COLO829 (cell line): ENCODE results near the gene COL18A1.

Experiments
- DNase-seq: peaks from one replicate; pipeline ENCODE4 v3.0.0; 2012; ENCODE audit warnings: low spot score

Gene COL18A1

DNA sequence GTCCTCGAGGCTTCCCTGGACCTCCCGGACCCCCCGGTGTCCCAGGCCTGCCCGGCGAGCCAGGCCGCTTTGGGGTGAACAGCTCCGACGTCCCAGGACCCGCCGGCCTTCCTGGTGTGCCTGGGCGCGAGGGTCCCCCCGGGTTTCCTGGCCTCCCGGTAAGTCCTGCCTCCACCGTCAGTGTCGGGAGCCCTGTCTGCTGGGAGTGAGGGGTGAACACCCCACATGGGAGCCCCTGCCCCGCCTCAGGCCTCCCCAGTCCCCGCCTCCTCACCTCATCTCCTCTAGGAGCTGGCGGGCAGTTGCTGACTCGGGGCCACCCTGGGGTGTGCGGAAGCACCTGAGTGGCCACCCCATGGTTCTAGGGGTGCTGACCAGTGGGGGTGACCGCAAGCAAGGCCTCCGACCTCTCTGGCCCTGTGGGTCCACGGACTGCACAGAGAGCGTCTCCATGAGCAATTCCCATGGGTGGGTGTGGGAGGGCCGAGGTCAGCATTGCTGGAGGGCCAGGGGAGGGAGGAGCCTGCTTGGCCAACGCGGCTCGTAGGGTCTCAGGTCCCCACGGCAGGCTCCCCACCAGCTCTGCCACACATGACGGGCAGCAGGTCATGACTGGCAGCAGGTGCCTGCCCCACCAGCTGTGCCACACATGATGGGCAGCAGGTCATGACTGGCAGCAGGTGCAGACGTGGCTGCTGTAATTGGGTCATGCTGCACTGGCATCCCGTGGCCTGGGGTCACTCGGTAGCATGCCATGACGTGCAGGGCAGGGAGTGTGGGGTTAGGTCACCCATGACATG is 75.9 kb downstream of the COL18A1 start:
- DNase-seq, result no peak

DNA sequence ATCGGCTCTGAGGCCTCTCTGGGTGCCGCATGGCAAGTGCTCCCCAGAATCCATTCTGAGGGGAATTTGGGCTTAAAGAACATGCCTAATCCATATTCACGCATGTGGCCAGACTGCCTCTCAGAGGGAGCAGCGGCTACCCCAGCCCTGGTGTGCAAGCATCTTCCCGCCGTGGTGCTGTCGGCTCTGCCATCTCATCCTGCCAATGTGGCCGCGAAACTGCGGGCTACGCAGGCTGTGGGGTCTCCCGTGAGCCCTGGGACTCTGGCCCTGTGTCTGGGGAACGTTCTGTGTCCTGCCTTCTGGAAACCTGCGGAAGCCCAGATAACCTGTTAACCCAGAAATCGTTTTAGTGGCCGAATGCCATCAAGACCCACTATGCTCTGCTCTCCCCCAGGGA is 76.6 kb downstream of the COL18A1 start:
- no peak for DNase-seq

DNA sequence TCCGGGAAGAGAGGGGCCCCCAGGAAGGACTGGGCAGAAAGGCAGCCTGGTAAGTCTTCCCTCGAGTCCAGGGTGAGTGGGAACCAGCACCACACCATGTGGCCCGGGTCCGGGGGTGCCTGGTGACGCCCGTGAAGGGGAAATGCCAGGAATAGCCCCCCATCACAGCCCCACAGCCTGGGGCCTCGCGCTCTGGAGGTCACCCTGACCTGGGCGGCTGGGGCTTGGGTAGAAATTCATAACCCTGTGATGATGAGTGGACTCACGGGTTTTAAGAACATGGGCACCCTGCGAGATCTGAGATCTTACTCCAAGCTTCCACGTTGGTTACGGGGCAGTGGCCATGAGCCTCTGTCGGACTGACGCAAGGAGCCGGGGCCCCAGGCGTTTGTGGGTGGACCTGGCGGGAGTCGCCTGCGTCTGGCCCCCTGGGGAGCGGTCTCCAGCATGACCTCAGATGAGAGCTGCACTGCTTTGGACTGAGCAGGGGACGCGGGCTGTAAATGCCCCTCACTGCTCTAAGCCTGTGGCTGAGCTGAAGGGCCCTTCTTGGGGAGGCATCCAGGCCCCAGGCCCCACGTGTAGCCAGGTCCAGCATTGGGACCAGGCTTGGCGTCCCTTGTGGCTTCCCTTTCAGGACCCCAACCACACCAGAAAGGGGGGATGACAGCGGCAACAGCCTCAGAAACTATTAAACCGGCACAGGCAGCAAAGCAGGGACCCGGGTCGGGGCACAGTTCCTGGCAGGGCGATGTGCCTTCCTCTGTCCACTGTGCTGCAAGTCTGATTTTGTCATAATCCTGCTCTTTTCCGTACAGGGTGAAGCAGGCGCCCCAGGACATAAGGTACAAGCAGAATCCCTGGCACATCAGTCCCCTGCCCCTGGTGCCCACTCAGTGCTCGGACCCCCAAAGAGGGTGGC is 77.3 kb downstream of the COL18A1 start:
- no peak for DNase-seq

GRCh38 chr21:45482899-45483821 is 78.2 kb downstream of the COL18A1 start:
- DNase-seq, result no peak

GRCh38 chr21:45484318-45484717 is 79.4 kb downstream of the COL18A1 start:
- no peak for DNase-seq

DNA sequence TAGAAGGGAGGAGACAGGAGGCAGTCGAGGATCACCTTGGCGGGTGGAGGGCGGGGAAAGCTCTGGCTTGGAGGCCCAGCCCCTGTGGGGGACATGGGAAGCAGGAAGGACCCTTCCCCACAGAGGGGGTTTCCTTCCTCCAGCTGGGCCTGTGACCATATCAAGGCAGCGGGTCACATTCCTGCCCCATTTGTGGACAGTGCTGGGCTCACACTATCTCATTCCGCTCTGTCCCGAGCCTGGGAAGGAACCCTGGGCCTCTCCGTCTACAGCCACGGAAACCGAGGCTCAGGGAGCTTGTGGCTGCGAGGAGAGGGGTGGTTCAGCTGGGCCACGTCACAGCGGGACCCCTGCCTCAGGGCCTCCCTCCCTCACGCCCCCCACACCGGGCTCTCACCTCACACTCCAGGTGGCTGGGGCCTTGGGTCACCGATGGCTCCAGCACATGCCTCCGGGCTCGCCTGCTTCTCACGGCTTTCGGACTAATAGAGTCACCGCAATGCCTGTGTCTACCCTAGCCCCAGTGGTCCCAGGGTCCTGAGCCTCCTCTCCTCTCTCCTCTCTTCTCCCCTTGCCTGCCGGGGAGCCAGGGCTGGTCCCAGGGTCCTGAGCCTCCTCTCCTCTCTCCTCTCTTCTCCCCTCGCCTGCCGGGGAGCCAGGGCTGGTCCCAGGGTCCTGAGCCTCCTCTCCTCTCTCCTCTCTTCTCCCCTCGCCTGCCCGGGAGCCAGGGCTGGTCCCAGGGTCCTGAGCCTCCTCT is 80.9 kb downstream of the COL18A1 start:
- DNase-seq, result no peak

- no peak for DNase-seq
Measured at GRCh38 chr21:45486443-45487160, 81.6 kb downstream of the COL18A1 start.

- no peak for DNase-seq
Measured at GRCh38 chr21:45487161-45487806, 82.3 kb downstream of the COL18A1 start.

DNA sequence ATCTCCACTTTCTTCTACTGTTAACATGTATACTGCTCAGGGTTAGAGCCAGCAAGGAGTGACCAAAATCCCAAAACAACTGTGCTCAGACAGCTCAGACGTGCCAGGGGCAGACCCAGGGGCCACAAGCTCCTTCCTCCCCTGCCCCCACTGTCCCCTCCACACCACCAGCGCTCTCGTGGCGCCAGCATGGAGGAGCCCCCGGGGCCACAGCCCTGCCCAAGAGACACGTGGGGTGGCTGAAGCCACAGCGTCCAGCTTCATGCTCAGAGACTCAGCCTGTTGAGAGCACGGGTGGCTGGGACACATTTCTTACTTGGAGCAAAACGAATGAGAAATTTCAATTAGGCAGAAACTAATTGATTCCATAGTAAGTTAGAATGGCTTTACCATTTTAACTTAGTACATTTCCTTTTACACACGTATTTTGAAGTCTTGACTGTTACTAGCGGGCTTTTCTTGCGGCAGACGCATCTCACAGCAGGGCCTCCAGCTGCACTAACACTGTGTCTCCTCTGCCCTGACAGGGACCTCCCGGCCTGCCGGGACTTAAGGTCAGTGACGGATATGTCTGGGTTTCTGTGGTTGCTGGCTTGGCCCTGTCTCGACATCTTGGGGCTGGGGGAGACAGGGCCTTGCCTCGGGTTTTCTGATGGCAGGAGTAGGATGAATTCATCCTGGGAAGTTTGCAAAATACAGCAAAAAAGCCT is 83.1 kb downstream of the COL18A1 start:
- no peak for DNase-seq

DNA sequence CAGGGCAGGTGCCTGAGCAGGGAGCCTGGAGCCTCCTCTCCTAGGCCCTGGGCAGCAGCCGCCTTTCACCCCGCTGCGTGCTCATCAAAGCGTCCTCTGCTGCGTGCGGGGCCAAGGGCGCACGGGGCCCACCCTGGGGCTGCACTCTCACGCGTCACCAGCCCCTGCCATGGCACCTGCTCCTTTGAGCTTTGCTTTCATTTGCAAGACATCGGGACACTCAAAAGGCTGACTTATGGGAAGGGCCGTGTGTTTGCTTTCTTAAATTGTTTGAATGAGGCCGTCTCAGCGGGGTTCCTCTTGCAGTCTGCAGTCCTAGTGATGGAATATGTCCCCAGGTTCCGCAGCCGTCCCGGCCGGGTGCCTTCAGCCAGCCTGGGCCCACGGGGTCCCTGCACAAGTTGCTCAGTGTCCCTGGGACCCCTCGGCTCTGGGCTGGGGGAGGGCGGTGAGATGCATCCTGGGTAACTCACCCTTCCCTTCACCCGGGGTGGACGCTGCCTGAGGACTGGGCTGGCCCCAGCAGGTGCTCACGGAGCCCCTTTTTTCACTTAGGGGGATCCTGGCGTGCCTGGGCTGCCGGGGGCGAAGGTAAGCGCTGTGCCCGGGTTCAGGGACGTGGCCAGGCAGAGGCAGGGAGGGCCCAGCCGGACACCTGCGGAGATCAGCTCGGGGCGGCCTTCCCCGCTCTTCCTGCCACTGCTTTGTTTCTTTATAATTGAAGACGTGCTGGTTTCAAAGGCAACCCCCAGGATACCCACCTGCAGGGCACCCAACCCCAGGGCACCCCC is 84.2 kb downstream of the COL18A1 start:
- DNase-seq, result no peak

DNA sequence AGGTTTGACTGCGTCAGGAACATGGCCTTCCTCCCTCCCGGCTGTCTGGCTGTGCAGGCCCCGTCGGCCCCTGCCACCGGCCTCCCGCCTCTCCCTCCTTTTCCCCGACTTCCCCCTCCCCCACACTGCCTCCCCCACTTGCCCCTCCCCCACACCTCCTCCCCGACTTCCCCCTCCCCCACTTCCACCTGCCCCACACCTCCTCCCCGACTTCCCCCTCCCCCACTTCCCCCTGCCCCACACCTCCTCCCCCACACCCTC is 84.7 kb downstream of the COL18A1 start:
- no peak for DNase-seq

GRCh38 chr21:45490049-45490731 is 85.2 kb downstream of the COL18A1 start:
- DNase-seq, result no peak

GRCh38 chr21:45491056-45491455 is 86.1 kb downstream of the COL18A1 start:
- no peak for DNase-seq

DNA sequence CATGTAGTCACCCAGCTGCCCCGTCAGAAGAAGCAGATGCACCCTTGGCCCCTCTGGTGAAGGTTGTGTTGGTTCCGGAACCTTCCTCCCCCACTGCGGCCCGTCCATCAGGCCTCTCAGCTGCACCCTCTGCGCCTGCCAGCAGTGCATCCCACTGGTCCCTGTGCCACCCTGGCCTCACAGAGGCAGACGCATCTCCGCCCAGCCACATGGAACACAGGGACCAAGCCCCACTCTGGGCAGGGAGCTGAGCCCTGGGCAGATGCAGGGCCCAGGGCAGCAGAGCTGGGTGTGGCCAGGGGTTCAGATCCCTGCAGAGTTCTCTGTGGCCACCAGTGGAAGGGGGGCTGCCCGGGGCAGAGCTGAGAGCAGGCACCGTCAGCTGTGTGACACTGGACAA is 86.7 kb downstream of the COL18A1 start:
- no peak for DNase-seq

DNA sequence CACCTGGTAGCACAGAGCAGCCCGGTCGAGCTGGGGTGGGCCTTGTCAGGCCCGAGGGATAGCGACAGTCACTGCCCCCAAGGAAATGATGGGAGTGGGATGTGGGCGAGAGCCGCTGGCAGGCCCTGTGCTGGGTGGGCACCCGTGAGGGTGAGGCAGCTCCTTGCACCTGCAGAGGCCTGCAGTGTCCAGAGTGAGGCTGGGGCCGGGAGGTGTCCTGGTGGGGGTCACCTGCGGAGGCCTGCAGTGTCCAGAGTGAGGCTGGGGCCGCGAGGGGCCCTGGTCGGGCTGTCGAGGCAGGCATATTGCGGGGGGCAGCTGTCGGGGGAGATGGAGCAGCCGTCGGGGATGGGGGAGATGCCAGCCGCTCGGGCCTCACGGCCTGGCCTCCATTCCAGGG is 87.8 kb downstream of the COL18A1 start:
- DNase-seq, result no peak

DNA sequence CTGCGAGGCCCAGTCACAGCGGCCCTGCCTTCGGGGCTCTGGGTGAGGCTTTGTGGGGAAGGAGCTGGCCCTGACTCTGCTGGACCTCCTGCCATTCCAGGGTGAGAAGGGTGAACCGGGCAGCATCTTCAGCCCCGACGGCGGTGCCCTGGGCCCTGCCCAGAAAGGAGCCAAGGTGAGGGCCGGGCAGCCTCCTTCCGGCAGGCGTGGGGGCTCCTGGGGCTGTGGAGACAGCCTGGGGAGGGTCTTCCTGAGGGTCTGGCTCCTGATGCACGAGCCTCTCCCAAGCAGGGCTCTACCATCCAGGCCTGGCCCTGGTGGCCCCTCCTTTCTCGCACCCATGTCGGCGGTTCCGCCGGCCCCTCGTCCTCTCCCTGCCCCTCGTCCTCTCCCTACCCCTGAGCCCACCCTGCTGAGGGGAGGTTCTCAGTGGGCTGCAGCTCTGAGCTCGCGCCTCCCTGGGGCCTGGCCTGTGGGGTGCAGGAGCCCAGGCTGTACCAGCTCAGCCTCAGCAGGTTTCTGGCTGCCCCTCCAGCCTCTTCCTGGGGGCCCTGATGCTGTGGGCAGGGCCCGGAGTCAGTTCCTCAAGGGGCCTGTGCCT is 88.5 kb downstream of the COL18A1 start:
- DNase-seq, result no peak

GRCh38 chr21:45494135-45494850 is 89.3 kb downstream of the COL18A1 start:
- DNase-seq, result no peak
